GM04504 (cell line): ENCODE data around the gene TMEM107.
"Not testable (repeated sequence)": the region's sequence is repeated elsewhere in the genome, so short reads cannot be mapped to it uniquely, and the experiment has no call there.

Source experiments
- DNase-seq: peaks from one replicate; pipeline ENCODE4 v3.0.0-alpha.2; 2012; ENCODE audit warnings: low read depth

TMEM107 gene

GRCh38 chr17:8176197-8176940, at the start of gene TMEM107:
TSS of gene TMEM107 (minus strand) at chr17:8176380. CDS start at chr17:8176286, 94 bp downstream.
- DNase-seq, result peak; percentile 62

DNA sequence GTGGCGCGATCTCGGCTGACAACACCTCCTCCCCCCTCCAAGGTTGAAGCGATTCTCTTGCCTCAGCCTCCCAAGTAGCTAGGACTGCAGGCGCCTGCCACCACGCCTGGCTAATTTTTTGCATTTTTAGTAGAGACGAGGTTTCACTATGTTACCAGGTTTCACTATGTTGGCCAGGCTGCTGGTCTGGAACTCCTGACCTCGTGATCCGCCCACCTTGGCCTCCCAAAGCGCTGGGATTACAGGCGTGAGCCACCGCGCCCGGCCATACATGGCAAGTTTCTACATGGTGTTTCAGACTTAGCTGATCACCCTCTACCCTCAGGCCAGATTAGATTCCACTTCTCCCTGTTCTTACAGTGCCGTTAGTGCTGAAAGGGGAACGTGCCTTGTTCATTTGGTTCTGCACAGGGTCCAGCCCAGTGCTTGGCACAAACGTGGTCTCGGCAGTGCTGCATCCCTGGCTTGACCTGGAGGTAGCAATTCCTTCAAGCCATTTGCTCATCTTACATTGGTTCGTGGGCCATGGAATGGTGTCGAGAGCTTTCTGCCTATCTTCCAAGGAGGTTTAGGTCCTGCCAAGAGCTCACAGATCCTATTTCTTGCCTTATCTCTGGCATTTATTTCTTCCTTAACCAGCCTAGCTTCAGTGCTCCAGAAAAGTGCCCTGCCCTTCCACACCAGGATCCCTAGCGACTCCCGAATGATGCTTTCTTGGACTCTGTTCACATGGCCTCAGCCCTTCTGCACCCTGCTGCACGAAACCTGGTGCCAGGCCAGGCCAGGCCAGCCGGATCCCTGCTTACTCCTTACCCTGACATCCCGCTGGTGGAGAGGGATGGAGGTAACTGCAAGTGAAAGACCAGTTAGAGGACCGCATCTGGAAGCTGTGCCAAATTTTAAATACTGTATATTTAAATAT, 49.0 kb upstream of the TMEM107 start:
- no peak for DNase-seq

DNA sequence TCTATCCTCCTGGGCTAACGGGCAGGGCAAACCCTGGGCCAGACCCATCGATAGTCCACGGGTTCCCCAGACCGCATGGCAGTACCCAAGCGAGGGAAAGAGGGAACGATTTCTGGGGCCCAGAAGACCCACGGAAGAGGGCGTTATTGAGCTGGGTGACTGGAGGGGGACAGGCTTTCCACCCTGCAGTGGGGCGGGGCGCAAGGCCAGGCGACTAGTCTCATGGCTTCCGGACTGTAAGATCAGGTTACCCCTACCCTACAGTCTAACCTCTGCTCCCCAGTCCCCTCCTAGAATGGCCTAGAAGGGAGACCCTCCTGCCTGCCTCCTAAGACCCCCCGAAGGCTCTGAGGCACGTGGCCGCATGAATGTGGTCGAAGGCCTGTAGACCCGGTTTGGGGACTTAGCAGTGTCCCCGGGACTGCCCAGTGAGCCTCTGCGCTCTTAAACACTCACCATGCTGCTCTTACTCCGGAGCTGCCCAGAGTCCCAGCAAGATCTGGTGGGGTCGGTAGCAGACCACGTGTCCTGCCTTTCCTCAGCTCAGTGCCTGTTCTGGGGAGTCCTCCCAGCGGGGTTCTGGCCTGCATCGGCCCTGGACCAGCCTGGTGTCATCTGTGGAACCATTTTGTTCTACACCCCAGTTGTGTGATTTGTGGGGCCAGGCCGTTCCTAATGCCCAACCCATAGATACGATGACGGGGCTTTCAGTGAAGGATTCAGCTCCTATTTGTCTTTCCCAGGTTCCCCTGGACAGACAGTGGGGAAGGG, 47.4 kb upstream of the TMEM107 start:
- no peak for DNase-seq

- DNase-seq, result peak; percentile 89
Observed at GRCh38 chr17:8222630-8223355, 46.6 kb upstream of the TMEM107 start.

- no peak for DNase-seq
Observed at GRCh38 chr17:8222380-8222629, 46.1 kb upstream of the TMEM107 start.

DNA sequence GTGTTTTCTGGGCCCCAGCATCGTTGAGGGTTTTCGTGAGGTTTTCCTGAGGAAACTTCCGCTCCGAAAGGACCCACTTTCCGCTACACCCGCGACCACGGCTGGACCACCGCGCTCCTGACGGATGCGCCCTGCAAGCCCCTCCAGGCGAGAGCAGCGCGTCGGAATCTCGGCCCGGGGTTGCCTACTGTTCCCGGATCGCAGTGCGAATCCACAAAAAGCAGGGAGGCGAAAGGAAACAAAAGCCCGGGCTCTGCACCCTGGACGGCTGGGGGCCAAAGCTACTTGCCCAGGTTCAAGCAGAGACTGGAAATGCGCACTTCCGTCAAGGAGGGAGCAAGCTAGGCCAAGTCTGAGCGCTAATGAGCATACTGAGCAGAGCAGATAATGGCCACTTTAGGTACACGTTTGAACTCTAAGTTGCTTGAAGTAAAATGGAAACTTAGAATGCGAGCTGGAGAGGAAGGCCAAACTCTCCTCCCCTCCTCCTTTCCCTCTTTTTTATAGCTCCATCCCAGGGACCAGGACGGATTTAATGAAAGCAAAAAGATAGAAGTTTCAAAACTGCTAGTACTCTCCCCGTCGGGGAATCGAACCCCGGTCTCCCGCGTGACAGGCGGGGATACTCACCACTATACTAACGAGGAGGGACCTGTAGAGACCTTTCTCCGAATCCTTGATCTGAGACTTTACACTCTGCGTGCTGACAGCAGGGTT, 45.6 kb upstream of the TMEM107 start:
- peak; percentile 80 for DNase-seq

DNA sequence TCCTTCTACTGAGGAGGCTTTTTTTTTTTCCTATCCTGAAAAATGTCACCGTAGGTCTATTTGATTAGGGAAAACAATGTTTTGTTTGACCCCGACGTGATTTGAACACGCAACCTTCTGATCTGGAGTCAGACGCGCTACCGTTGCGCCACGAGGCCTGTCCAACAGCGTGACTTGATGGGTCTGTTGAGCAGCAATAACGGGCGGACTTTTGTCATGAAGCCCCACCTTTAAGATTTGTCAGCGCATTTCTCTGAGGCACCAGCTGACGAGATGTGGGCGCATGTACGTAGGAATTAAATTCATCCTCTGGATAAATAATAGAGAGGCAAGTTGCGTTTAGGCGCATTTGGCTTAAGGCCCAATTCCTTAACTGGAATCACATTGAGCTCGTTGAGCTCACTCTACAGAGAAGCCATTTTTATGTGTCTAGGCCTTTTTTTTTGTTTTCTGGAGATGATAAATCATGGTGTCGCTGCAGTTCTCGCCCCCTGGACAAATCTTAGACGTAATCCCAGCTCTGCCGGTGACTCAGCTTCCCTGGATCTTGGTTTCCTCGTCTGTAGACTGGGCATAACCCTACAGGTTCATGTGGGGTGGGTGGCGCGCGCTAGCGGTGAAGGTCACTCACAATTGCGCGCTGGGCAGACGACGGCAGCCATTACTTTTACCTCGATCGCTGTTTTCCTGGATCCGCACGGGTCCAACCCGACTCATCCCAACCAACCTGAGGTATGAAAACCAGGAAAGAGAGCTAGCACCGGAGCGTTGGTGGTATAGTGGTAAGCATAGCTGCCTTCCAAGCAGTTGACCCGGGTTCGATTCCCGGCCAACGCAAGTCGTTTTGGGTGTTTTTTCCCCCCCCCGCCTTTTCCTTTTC, 44.8 kb upstream of the TMEM107 start:
- DNase-seq, result peak; percentile 78

- DNase-seq, result not testable (repeated sequence)
Observed at GRCh38 chr17:8214000-8214399, 37.8 kb upstream of the TMEM107 start.

- no peak for DNase-seq
Observed at GRCh38 chr17:8212312-8213180, 36.4 kb upstream of the TMEM107 start.

GRCh38 chr17:8210761-8211458, 34.7 kb upstream of the TMEM107 start:
- DNase-seq, result no peak

DNA sequence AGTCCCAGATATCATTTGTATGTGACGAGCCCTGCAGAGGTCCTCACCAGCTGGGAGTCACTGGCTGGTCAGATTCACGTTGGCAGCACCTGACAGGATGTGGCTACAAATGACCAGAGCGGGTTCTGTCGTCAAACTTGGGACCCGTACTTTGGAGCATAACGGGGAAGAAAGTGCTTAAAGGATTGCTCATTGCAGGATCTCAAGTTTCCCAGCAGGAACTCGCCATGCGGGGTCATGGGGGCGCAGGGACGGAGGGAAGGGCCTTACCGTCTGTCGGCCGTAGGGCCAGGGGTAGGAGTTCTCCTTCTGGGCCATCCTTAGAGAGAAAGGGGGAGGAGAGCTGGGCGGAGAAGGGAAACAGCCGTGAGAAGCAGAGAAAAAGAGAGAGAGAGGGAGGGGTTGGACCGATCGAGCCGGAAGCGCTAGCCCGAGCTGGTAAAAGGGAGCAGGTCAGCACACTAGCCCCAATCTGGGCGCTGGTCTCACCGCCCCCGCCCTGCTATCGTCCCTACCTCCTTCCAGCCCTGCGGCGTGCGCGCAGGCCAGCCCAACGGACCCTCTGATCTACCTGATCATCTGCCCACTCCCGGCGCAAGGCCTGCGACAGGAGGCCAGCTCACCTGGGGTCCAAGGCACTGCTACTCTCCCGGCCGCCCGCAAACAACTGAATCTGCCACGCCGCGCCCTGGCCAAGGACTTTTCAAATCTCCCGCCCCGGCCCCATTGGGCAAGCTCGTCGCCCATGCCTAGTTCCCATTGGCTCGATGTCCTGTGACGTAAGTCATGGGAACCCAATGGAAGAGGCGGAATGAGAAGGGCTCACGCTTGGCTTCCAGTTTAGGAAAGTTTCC, 34.0 kb upstream of the TMEM107 start, which contains the start of gene AURKB:
TSS of gene AURKB (minus strand) at position 669 of the 854 bp plus-strand sequence. CDS start at position 318, 351 bp downstream.
- DNase-seq, result peak; percentile 93

- no peak for DNase-seq
Observed at GRCh38 chr17:8206536-8206935, 30.4 kb upstream of the TMEM107 start.

- DNase-seq, result no peak
Observed at GRCh38 chr17:8204761-8205555, 28.8 kb upstream of the TMEM107 start.

DNA sequence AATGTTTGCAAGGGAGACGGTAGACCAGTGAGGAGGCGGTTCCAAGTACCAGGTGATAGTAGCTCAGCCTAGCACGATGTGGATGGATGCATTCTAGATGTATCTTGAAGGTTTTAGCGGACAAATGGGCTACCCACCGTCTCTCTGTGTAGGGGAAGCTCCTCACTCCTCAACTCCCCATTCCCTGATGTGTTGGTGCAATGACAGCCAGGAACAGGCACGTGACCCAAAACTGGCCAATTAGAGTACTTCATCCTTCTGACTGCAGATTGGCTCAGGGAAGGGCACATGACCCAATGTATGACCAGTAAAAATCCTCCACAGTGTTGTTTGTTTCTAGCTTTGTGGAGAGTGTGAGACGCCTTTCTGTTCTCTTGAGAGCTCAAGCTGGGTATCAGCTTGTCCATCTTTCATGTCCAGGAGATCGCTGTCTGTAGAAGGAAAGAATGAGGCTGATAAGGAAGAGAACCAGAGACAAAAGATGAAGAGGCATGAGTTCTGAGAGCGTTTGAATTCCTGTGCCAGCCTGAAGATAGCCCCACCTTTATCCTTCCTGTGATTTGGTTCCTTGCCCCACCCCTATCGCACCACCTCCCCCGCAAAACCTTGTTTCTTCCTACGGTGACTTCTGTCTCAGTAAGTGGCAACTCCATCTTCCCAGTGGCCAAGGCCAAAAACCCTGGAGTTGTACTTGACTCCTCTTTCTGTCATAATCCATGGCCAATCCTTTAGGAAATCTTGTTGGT, 16.1 kb upstream of the TMEM107 start:
- peak; percentile 72 for DNase-seq

- no peak for DNase-seq
Observed at GRCh38 chr17:8190506-8190905, 14.3 kb upstream of the TMEM107 start.
